EH (cell line): ENCODE results near the gene TREML1.
"Not testable (repeated sequence)": the region's sequence is repeated elsewhere in the genome, so short reads cannot be mapped to it uniquely, and the experiment has no call there.

Source experiments
- DNase-seq: peaks from one replicate; pipeline ENCODE4 v3.0.0-alpha.2; 2015; ENCODE audit warnings: low read depth

TREML1 gene

DNA sequence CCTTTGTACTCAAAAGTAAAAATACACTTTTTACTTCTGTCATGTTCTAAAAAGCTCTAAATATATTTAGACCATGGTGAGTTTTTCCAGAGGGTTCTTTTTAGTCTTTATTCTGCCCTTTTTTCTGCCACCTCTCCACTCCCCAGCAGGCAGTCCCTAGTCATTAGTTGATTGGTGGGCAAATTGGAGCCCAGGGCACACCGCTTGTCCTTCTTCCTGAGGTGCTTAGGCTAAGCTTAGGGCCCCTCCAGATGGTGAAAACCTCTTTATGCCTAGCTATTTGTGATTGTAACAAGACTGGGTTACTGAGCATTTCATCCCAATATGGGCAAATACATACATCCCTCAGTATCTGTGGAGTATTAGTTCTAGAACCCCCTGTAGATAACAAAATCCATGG, 6.2 kb downstream of the TREML1 start:
- DNase-seq = no peak

GRCh38 chr6:41136911-41137310, 17.2 kb downstream of the TREML1 start:
- DNase-seq = no peak

GRCh38 chr6:41135062-41135832, 18.9 kb downstream of the TREML1 start:
- DNase-seq = no peak

DNA sequence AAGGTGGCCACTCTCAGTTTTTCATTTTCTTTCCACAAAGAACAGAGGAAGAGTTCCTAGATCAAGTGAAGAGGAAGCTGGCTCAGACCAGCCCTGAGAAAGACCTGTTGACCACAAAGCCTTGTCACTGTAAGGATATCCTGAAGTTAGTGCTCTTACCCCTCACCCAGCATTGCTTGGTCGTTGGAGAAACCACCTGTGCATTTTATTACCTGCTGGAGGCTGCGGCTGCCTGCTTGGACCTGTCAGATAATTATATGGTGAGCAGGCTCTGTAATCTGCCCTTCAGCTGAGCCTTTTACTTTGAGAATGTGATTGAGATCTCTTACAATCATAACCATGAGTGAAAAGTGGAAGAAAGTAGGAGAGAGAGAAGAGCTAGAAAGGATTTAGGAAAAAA, 21.9 kb downstream of the TREML1 start:
- DNase-seq = no peak

GRCh38 chr6:41125282-41125681, 28.9 kb downstream of the TREML1 start:
- no peak for DNase-seq

DNA sequence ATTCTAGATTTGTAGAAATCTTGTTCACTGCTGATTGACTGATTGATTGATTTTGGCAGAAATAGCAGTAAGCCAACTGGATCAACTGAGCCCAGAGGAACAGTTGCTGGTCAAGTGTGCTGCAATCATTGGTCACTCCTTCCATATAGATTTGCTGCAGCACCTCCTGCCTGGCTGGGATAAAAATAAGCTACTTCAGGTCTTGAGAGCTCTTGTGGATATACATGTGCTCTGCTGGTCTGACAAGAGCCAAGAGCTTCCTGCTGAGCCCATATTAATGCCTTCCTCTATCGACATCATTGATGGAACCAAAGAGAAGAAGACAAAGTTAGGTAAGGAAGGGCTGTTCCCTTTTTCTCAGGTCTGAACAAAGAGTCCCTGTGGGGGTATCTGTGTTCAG, 31.2 kb downstream of the TREML1 start:
- no peak for DNase-seq

- DNase-seq = peak; percentile 36
Measured at GRCh38 chr6:41122373-41122772, 31.8 kb downstream of the TREML1 start.

GRCh38 chr6:41120058-41120457, 34.1 kb downstream of the TREML1 start:
- DNase-seq = no peak

GRCh38 chr6:41119508-41119907, 34.6 kb downstream of the TREML1 start:
- DNase-seq = no peak

- DNase-seq = not testable (repeated sequence)
Measured at GRCh38 chr6:41115027-41115426, 39.1 kb downstream of the TREML1 start.

DNA sequence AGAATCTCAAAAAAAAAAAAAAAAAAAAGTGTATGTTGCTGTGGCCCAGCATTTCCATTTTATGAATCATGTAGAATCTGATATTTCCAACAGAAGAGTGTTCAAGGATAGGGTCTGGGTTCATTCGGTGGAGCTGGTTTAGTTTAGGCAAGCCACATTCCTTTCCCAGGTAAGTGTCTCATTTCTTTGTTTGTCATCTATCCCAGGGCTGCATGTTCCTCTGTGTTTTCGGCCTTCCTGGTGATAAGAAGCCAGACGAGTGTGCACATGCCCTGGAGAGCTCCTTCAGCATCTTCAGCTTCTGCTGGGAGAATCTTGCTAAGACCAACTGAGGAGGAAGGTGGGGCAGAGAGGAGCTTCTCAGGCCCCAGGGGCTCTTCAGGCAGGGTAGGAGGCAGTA, 43.1 kb downstream of the TREML1 start:
- no peak for DNase-seq

GRCh38 chr6:41103847-41104246, 50.3 kb downstream of the TREML1 start:
- DNase-seq = no peak

- no peak for DNase-seq
Measured at GRCh38 chr6:41100871-41101287, 53.3 kb downstream of the TREML1 start.
